HepG2 (cell line): ENCODE data around the gene NUDT8. TPM values are rescaled to one million over a fixed set of nuclear protein-coding genes. Genes with fewer than 3 reads are reported as not detected.

Source experiments
- ATAC-seq: fragments of 200-7000 bp; cut with Tn5 transposase; 3 replicates; pipeline ENCODE4 v1.9.1; 2020; ENCODE audit warnings: mild to moderate bottlenecking, moderate library complexity
- BruUV-seq: library from RNA; stranded (reverse); fragments of 400-500 nt; replicated peaks from 2 replicates; lab custom pipeline; 2021; lab: Mats Ljungman, UMichigan
- CTCF ChIA-PET: fragments of 300-600 bp; formaldehyde crosslinking; extraction: SDS; loops from one replicate; lab custom pipeline; 2021; ENCODE audit warnings: low total read pairs, inconsistent platforms, low intra/inter-chr PET ratio; lab: Yijun Ruan, JAX
- POLR2A ChIA-PET: fragments of 350-600 bp; sonication (Branson Sonifier 250); formaldehyde crosslinking; loops from one replicate; lab custom pipeline; 2020; ENCODE audit warnings: antibody characterized with exemption, inconsistent platforms; lab: Yijun Ruan, JAX
- DNase-seq: peaks from one replicate; pipeline ENCODE4 v3.0.0-alpha.2; 2015; ENCODE audit warnings: low spot score
- FAIRE-seq: peaks from 3 replicates; lab custom pipeline; 2011; peaks lifted over from hg19 to GRCh38; lab: Jason Lieb, UNC
- H2AFZ ChIP-seq: one replicate; pipeline ENCODE4 v1.6.1; 2011; ENCODE audit warnings: low read length, inconsistent platforms
- H3K27ac ChIP-seq: fragments of 300-600 bp; 3 replicates; pipeline ENCODE4 v1.8.0; 2011; ENCODE audit warnings: mixed run types, mild to moderate bottlenecking, mixed read lengths, low read length, inconsistent platforms; ENCODE audit not compliant: insufficient read depth; ENCODE audit errors: extremely low read length
- H3K27me3 ChIP-seq, 2 experiments: fragments of 200-600 bp in 1 of 2; 2 replicates in 1 of 2; 3 replicates in 1 of 2; pipeline versions ENCODE4 v1.6.0 to v1.8.0; 2011; ENCODE audit warnings: low read length in 2 of 2, mild to moderate bottlenecking in 2 of 2, moderate library complexity in 2 of 2, inconsistent platforms in 1 of 2; ENCODE audit not compliant: insufficient read depth in 2 of 2, control insufficient read depth in 1 of 2
- H3K36me3 ChIP-seq, 2 experiments: fragments of 200-600 bp in 1 of 2; replicated peaks in 1 of 2; 2 replicates in 1 of 2; 3 replicates in 1 of 2; pipeline versions ENCODE4 v1.5.1 to v1.8.0; 2011; ENCODE audit warnings: low read length in 2 of 2, inconsistent platforms in 1 of 2; ENCODE audit not compliant: insufficient read depth in 2 of 2, control insufficient read depth in 1 of 2
- H3K4me1 ChIP-seq: 2 replicates; pipeline ENCODE4 v1.5.1; 2012; ENCODE audit warnings: low read length, inconsistent platforms; ENCODE audit not compliant: insufficient read depth
- H3K4me2 ChIP-seq: 2 replicates; pipeline ENCODE4 v1.6.0; 2011; ENCODE audit warnings: low read depth, low read length, inconsistent platforms
- H3K4me3 ChIP-seq, 3 experiments: fragments of 200-600 bp in 1 of 3; sonication (generic), shearing (Covaris generic) in 1 of 3; replicated peaks in 1 of 3; 2 replicates each; pipeline ENCODE4 v1.5.1; 2011 to 2016; ENCODE audit warnings: low read length in 3 of 3, inconsistent platforms in 2 of 3, low read depth in 2 of 3, mild to moderate bottlenecking in 2 of 3, control low read depth in 1 of 3, mixed read lengths in 1 of 3; ENCODE audit not compliant: insufficient read depth in 1 of 3
- H3K79me2 ChIP-seq: one replicate; pipeline ENCODE4 v1.6.1; 2011; ENCODE audit warnings: low read length, inconsistent platforms; ENCODE audit not compliant: insufficient read depth
- H3K9ac ChIP-seq: 2 replicates; pipeline ENCODE4 v1.6.0; 2011; ENCODE audit warnings: mild to moderate bottlenecking, low read depth, low read length, inconsistent platforms; ENCODE audit not compliant: insufficient read depth
- H3K9me3 ChIP-seq: 2 replicates; pipeline ENCODE4 v1.5.1; 2012; ENCODE audit warnings: mild to moderate bottlenecking, low read length
- H4K20me1 ChIP-seq: 2 replicates; pipeline ENCODE4 v1.6.0; 2011; ENCODE audit warnings: inconsistent platforms, mild to moderate bottlenecking, low read length, moderate library complexity; ENCODE audit not compliant: insufficient read depth
- NKX3-1 ChIP-seq: sonication (generic); formaldehyde crosslinking; IDR thresholded peaks from 2 replicates; pipeline ENCODE4 v1.5.0; 2020; ENCODE audit warnings: missing genetic modification reagents
- PRPF4 ChIP-seq: fragments of 200-400 bp; formaldehyde crosslinking; IDR thresholded peaks from 2 replicates; pipeline ENCODE4 v1.6.1; 2016; ENCODE audit warnings: low read length, low read depth; ENCODE audit not compliant: poor library complexity, severe bottlenecking
- RFXAP ChIP-seq: sonication (generic); formaldehyde crosslinking; IDR thresholded peaks from 2 replicates; pipeline ENCODE4 v1.4.0; 2020; ENCODE audit warnings: missing genetic modification reagents, borderline replicate concordance
- SKI ChIP-seq: fragments of 450-650 bp; IDR thresholded peaks from one replicate; pipeline ENCODE4 v1.6.1; 2018; ENCODE audit warnings: mild to moderate bottlenecking; ENCODE audit not compliant: partially characterized antibody
- U2AF1 ChIP-seq: fragments of 200-400 bp; formaldehyde crosslinking; optimal IDR thresholded peaks from 2 replicates; pipeline ENCODE3; 2017; ENCODE audit warnings: mild to moderate bottlenecking, low read depth, low read length
- ZKSCAN8 ChIP-seq: IDR thresholded peaks from 2 replicates; pipeline ENCODE4 v1.6.1; 2016; ENCODE audit warnings: borderline replicate concordance, missing genetic modification reagents, missing compliant biosample characterization
- ZNF7 ChIP-seq: IDR thresholded peaks from 2 replicates; pipeline ENCODE4 v1.6.1; 2016; ENCODE audit warnings: missing biosample characterization, missing genetic modification reagents
- WGBS: methylation state at CpG from one replicate; pipeline ENCODE4 v1.1.6; 2017; ENCODE audit warnings: low lambda C conversion rate; 5-methylcytosine and 5-hydroxymethylcytosine counted together
- in situ Hi-C: cut with HindIII; loops from 2 replicates; pipeline ENCODE4 v1.10.0; 2017; ENCODE audit warnings: low pct_unique_long_range_greater_than_20kb; ENCODE audit not compliant: extremely low pct_ligation_motif_present
- intact Hi-C: fragments of 100-400 bp; cut with micrococcal nuclease; formaldehyde crosslinking; loops from one replicate; pipeline ENCODE4 v1.10.0; 2022; ENCODE audit not compliant: unreplicated experiment
- polyA plus RNA-seq, 8 experiments: library from polyadenylated mRNA; depleted of rRNA in 3 of 8; stranded (reverse) in 7 of 8; unstranded in 1 of 8; fragments of >200 nt; fragmentation: Illumina TruSeq in 4 of 8; extraction: Trizol in 4 of 8; gene quantifications; 2 replicates each; pipeline versions ENCODE4 v1.2.1 to v1.2.3, GENCODE V29; 2011 to 2016; ENCODE audit warnings: low read depth in 4 of 8, missing spikeins in 1 of 8, mixed read lengths in 1 of 8; ENCODE audit not compliant: insufficient read depth in 1 of 8
- total RNA-seq, 5 experiments: library from RNA; depleted of rRNA; stranded (reverse); fragments of >200 nt; fragmentation: Illumina TruSeq; extraction: Trizol; gene quantifications; 2 replicates each; pipeline ENCODE4 v1.2.3, GENCODE V29; 2016; ENCODE audit warnings: low read depth in 1 of 5
- TF ChIP-seq, protein P1 (sequence below), 2 experiments: sonication (generic) in 1 of 2; formaldehyde crosslinking in 1 of 2; IDR thresholded peaks; 2 replicates each; pipeline versions ENCODE4 v1.4.0 to v1.6.1; 2018 to 2020; ENCODE audit warnings: missing genetic modification reagents in 2 of 2, borderline replicate concordance in 1 of 2, low read depth in 1 of 2, mild to moderate bottlenecking in 1 of 2, missing biosample characterization in 1 of 2
- TF ChIP-seq, protein P2 (sequence below): sonication (generic); formaldehyde crosslinking; IDR thresholded peaks from 2 replicates; pipeline ENCODE4 v1.4.0; 2020; ENCODE audit warnings: missing genetic modification reagents
- TF ChIP-seq, protein P3 (sequence below): IDR thresholded peaks from 2 replicates; pipeline ENCODE4 v1.6.1; 2016
- TF ChIP-seq, protein P4 (sequence below), 2 experiments: fragments of 450-650 bp in 1 of 2; sonication (generic) in 1 of 2; formaldehyde crosslinking in 1 of 2; IDR thresholded peaks; 2 replicates each; pipeline versions ENCODE4 v1.6.1 to v1.8.0; 2016 to 2022; ENCODE audit warnings: antibody characterized with exemption in 1 of 2, mild to moderate bottlenecking in 1 of 2, missing genetic modification reagents in 1 of 2

Gene NUDT8
- total and polyA plus RNA-seq, 2 of the 13 experiments (the other 11 are each of a cell fraction or from before 2014, with no cell fraction given) = 6.7 to 25.8 TPM

DNA sequence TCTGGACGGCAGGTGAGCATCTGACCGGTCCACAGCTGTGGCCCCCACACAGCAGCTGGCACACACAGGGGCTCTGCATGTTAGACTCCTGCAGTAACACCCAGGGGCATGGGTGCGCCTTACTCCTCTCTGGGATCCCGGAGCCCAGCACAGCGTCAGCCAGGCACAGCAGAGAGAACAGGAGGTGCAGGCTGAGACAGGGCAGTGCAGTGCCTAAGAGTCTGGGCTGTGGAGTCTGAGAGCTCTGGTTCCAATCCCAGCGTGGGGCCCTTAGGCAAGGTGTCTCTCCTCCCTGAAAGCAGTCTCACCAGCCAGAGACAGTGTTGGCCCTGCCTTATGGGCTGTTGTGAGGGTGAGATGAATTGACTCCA, 2.3 kb downstream of the NUDT8 start:
- H3K4me3 ChIP-seq = no peak overlapping the region
- TF ChIP-seq, protein P1, sequence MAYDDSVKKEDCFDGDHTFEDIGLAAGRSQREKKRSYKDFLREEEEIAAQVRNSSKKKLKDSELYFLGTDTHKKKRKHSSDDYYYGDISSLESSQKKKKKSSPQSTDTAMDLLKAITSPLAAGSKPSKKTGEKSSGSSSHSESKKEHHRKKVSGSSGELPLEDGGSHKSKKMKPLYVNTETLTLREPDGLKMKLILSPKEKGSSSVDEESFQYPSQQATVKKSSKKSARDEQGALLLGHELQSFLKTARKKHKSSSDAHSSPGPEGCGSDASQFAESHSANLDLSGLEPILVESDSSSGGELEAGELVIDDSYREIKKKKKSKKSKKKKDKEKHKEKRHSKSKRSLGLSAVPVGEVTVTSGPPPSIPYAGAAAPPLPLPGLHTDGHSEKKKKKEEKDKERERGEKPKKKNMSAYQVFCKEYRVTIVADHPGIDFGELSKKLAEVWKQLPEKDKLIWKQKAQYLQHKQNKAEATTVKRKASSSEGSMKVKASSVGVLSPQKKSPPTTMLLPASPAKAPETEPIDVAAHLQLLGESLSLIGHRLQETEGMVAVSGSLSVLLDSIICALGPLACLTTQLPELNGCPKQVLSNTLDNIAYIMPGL (CRISPR knock-in tag; IDR thresholded peaks at IDR 0.05; ENCODE audit: borderline replicate concordance in 1 of 2, low read depth in 1 of 2) = no peak
- TF ChIP-seq ZNF7 (no peak), RFXAP (no peak), NKX3-1 (no peak), PRPF4 (no peak), U2AF1 (no peak), ZKSCAN8 (no peak), SKI (no peak)
- TF ChIP-seq, protein P2, sequence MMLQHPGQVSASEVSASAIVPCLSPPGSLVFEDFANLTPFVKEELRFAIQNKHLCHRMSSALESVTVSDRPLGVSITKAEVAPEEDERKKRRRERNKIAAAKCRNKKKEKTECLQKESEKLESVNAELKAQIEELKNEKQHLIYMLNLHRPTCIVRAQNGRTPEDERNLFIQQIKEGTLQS (CRISPR knock-in tag) = no peak
- TF ChIP-seq, protein P3, sequence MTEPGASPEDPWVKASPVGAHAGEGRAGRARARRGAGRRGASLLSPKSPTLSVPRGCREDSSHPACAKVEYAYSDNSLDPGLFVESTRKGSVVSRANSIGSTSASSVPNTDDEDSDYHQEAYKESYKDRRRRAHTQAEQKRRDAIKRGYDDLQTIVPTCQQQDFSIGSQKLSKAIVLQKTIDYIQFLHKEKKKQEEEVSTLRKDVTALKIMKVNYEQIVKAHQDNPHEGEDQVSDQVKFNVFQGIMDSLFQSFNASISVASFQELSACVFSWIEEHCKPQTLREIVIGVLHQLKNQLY (CRISPR knock-in tag) = no peak
- TF ChIP-seq, protein P4, sequence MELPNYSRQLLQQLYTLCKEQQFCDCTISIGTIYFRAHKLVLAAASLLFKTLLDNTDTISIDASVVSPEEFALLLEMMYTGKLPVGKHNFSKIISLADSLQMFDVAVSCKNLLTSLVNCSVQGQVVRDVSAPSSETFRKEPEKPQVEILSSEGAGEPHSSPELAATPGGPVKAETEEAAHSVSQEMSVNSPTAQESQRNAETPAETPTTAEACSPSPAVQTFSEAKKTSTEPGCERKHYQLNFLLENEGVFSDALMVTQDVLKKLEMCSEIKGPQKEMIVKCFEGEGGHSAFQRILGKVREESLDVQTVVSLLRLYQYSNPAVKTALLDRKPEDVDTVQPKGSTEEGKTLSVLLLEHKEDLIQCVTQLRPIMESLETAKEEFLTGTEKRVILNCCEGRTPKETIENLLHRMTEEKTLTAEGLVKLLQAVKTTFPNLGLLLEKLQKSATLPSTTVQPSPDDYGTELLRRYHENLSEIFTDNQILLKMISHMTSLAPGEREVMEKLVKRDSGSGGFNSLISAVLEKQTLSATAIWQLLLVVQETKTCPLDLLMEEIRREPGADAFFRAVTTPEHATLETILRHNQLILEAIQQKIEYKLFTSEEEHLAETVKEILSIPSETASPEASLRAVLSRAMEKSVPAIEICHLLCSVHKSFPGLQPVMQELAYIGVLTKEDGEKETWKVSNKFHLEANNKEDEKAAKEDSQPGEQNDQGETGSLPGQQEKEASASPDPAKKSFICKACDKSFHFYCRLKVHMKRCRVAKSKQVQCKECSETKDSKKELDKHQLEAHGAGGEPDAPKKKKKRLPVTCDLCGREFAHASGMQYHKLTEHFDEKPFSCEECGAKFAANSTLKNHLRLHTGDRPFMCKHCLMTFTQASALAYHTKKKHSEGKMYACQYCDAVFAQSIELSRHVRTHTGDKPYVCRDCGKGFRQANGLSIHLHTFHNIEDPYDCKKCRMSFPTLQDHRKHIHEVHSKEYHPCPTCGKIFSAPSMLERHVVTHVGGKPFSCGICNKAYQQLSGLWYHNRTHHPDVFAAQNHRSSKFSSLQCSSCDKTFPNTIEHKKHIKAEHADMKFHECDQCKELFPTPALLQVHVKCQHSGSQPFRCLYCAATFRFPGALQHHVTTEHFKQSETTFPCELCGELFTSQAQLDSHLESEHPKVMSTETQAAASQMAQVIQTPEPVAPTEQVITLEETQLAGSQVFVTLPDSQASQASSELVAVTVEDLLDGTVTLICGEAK (IDR thresholded peaks at IDR 0.05) = no peak
- TF ChIP-seq, protein P4 (CRISPR knock-in tag; IDR thresholded peaks at IDR 0.05) = no peak

More for the DNA sequence above, 2.3 kb downstream of the NUDT8 start:
- ChIA-PET CTCF (no interaction called here), POLR2A (interaction anchor here (2.1 kb wide), 1 partner anchor 14 kb away, joined by 9 read pairs; no protein-coding TSS in a partner anchor)
- H3K79me2 ChIP-seq = no peaks in the 10 kb centered on the region
- H3K27me3 ChIP-seq = no peaks in the 10 kb centered on the region
- no TSS peak for BruUV-seq
- no peaks in the 10 kb centered on the region for H4K20me1 ChIP-seq
- no peak overlapping the region for H3K4me2 ChIP-seq
- no peak overlapping the region for H3K27ac ChIP-seq
- intact Hi-C loops = no loop called here
- FAIRE-seq (no peak), DNase-seq (no peak), ATAC-seq (no peak)
- 100% methylated on average over 3 of the region's 6 CpGs for WGBS
- no peaks in the 10 kb centered on the region for H3K9me3 ChIP-seq
- H3K4me1 ChIP-seq = peaks cover 45% of the 10 kb centered on the region
- in situ Hi-C loops = no loop called here
- no peak overlapping the region for H3K9ac ChIP-seq
- no peaks in the 10 kb centered on the region for H3K36me3 ChIP-seq
- no peak overlapping the region for H2AFZ ChIP-seq
